OCI-LY3 (cell line): Measurements from ENCODE around the gene MXI1.
"Not testable (repeated sequence)": the region's sequence is repeated elsewhere in the genome, so short reads cannot be mapped to it uniquely, and the experiment has no call there.

ENCODE experiments used
- H2AFZ ChIP-seq: fragments of 200-600, 300-600 bp; shearing (Covaris generic); 2 replicates; pipeline ENCODE4 v1.6.0; 2014; ENCODE audit warnings: antibody characterized with exemption, low read depth, low read length
- H3K27ac ChIP-seq: fragments of 200-600, 300-600 bp; sonication (generic); 2 replicates; pipeline ENCODE4 v1.5.1; 2014; ENCODE audit warnings: mild to moderate bottlenecking, low read length, moderate library complexity, mixed read lengths
- H3K27me3 ChIP-seq: fragments of 200-600, 300-600 bp; sonication (generic); 2 replicates; pipeline ENCODE4 v1.6.1; 2014; ENCODE audit warnings: low read depth, low read length, mixed read lengths
- H3K36me3 ChIP-seq: fragments of 200-600, 300-600 bp; sonication (generic); replicated peaks from 2 replicates; pipeline ENCODE3; 2014; ENCODE audit warnings: low read depth, low read length, mixed read lengths
- H3K4me1 ChIP-seq: fragments of 300-600, 200-600 bp; sonication (generic); 2 replicates; pipeline ENCODE4 v1.6.1; 2014; ENCODE audit warnings: low read length, mixed read lengths
- H3K4me2 ChIP-seq: fragments of 200-600, 300-600 bp; sonication (generic); 2 replicates; pipeline ENCODE4 v1.6.1; 2014; ENCODE audit warnings: low read length, mixed read lengths
- H3K4me3 ChIP-seq: fragments of 300-600, 200-600 bp; sonication (generic); 2 replicates; pipeline ENCODE4 v1.5.1; 2014; ENCODE audit warnings: antibody characterized with exemption, mild to moderate bottlenecking, low read length, moderate library complexity
- H3K79me2 ChIP-seq: fragments of 300-600, 200-600 bp; shearing (Covaris generic); 2 replicates; pipeline ENCODE4 v1.6.1; 2014; ENCODE audit warnings: mild to moderate bottlenecking, low read length, mixed read lengths
- H3K9ac ChIP-seq: fragments of 300-600, 200-600 bp; shearing (Covaris generic); 2 replicates; pipeline ENCODE4 v1.6.0; 2014; ENCODE audit warnings: mild to moderate bottlenecking, low read length, moderate library complexity
- H3K9me3 ChIP-seq: fragments of 200-600, 300-600 bp; shearing (Covaris generic); 2 replicates; pipeline ENCODE4 v1.6.1; 2014; ENCODE audit warnings: low read length, mixed read lengths; ENCODE audit not compliant: insufficient read depth
- H4K20me1 ChIP-seq: fragments of 200-600, 300-600 bp; sonication (generic); 2 replicates; pipeline ENCODE4 v1.6.1; 2016; ENCODE audit warnings: low read length, mixed read lengths; ENCODE audit not compliant: insufficient read depth
- CTCF ChIP-seq: fragments of 200-600, 300-600 bp; sonication (generic); IDR thresholded peaks from 2 replicates; pipeline ENCODE4 v1.5.1; 2014; ENCODE audit warnings: antibody characterized with exemption, low read length, low read depth
- EZH2phosphoT487 ChIP-seq: fragments of 200-600 bp; shearing (Covaris generic); IDR thresholded peaks from 2 replicates; pipeline ENCODE4 v1.6.1; 2018; ENCODE audit warnings: antibody characterized with exemption, mixed run types, low read depth

MXI1 gene

GRCh38 chr10:110324805-110325280, 117.4 kb downstream of the MXI1 start:
- Histone ChIP-seq H3K9me3 (no peaks in the 10 kb centered on the region), H4K20me1 (no peaks in the 10 kb centered on the region), H3K79me2 (no peaks in the 10 kb centered on the region), H3K27me3 (no peaks in the 10 kb centered on the region), H3K27ac (peak overlapping the region; percentile 97), H3K9ac (peak overlapping the region; percentile 74; the same call in 1 of the 2 replicates), H3K4me2 (peak overlapping the region; percentile 91), H3K4me1 (peaks cover 46% of the 10 kb centered on the region), H2AFZ (no peak overlapping the region), H3K36me3 (no peaks in the 10 kb centered on the region), H3K4me3 (peak overlapping the region; percentile 58)
- TF ChIP-seq EZH2phosphoT487 (no peak), CTCF (no peak)

GRCh38 chr10:110326351-110327032, 119.1 kb downstream of the MXI1 start:
- H3K27ac ChIP-seq: no peak overlapping the region
- H3K4me2 ChIP-seq: peak overlapping the region; percentile 30

GRCh38 chr10:110327262-110327914, 120.0 kb downstream of the MXI1 start:
- Histone ChIP-seq H3K4me1 (peaks cover 46% of the 10 kb centered on the region), H3K36me3 (no peaks in the 10 kb centered on the region), H3K4me2 (no peak overlapping the region), H3K4me3 (no peak overlapping the region), H4K20me1 (no peaks in the 10 kb centered on the region), H3K27me3 (no peaks in the 10 kb centered on the region), H2AFZ (no peak overlapping the region), H3K9ac (no peak overlapping the region), H3K9me3 (no peaks in the 10 kb centered on the region), H3K27ac (no peak overlapping the region), H3K79me2 (no peaks in the 10 kb centered on the region)
- TF ChIP-seq EZH2phosphoT487: no peak
- no peak for TF ChIP-seq CTCF

More at GRCh38 chr10:110326351-110327032, 119.1 kb downstream of the MXI1 start:
- Histone ChIP-seq H2AFZ (no peak overlapping the region; the same call in 1 of the 2 replicates), H3K9ac (peak overlapping the region; percentile 11; the same call in 1 of the 2 replicates), H4K20me1 (no peaks in the 10 kb centered on the region), H3K4me3 (no peak overlapping the region), H3K9me3 (no peaks in the 10 kb centered on the region), H3K79me2 (no peaks in the 10 kb centered on the region), H3K36me3 (no peaks in the 10 kb centered on the region), H3K27me3 (no peaks in the 10 kb centered on the region), H3K4me1 (peaks cover 46% of the 10 kb centered on the region)
- TF ChIP-seq CTCF (no peak), EZH2phosphoT487 (no peak)

- Histone ChIP-seq H3K36me3 (no peaks in the 10 kb centered on the region), H2AFZ (no peak overlapping the region), H3K27me3 (no peaks in the 10 kb centered on the region), H3K9ac (no peak overlapping the region), H3K9me3 (no peaks in the 10 kb centered on the region), H4K20me1 (no peaks in the 10 kb centered on the region), H3K4me2 (no peak overlapping the region), H3K79me2 (no peaks in the 10 kb centered on the region), H3K4me1 (peaks cover 27% of the 10 kb centered on the region), H3K4me3 (no peak overlapping the region), H3K27ac (no peak overlapping the region)
- TF ChIP-seq CTCF (no peak), EZH2phosphoT487 (no peak)
Measured at GRCh38 chr10:110330675-110331074, 123.3 kb downstream of the MXI1 start.

- not testable (repeated sequence) for H3K9ac ChIP-seq, H3K4me3 ChIP-seq, H2AFZ ChIP-seq, H3K27me3 ChIP-seq, H3K36me3 ChIP-seq, H4K20me1 ChIP-seq, H3K4me2 ChIP-seq, H3K79me2 ChIP-seq, H3K9me3 ChIP-seq, H3K27ac ChIP-seq
- H3K4me1 ChIP-seq: peaks cover 22% of the 10 kb centered on the region
Measured at GRCh38 chr10:110331226-110331795, 123.9 kb downstream of the MXI1 start.
